Kidney epithelial cell (primary cell): Measurements from ENCODE around the gene SOX9. TPM values are rescaled to one million over a fixed set of nuclear protein-coding genes. Genes with fewer than 3 reads are reported as not detected.

ENCODE experiments used
- DNase-seq: peaks from one replicate; pipeline ENCODE4 v3.0.0-alpha.2; 2010; ENCODE audit warnings: low read depth
- H3K27me3 ChIP-seq: 2 replicates; pipeline ENCODE4 v1.6.0; 2011; ENCODE audit warnings: low read length; ENCODE audit not compliant: control insufficient read depth, insufficient read depth
- H3K36me3 ChIP-seq: 2 replicates; pipeline ENCODE4 v1.5.1; 2011; ENCODE audit warnings: low read length; ENCODE audit not compliant: control insufficient read depth, insufficient read depth
- H3K4me3 ChIP-seq: 2 replicates; pipeline ENCODE4 v1.5.1; 2011; ENCODE audit warnings: low read depth, mild to moderate bottlenecking, control low read depth, low read length
- total RNA-seq: library from RNA; depleted of rRNA; stranded (reverse); fragments of >200 nt; gene quantifications from 2 replicates; pipeline ENCODE4 v1.2.3, GENCODE V29; 2015
- TF ChIP-seq, protein P1 (sequence below): IDR thresholded peaks from 2 replicates; pipeline ENCODE4 v1.5.1; 2011; ENCODE audit warnings: mild to moderate bottlenecking, moderate library complexity, low read length, control low read depth, inconsistent platforms; ENCODE audit not compliant: insufficient read depth, poor library complexity, severe bottlenecking

SOX9 gene
- total RNA-seq, 1 donor from 2014 or later, result 65.9 TPM

DNA sequence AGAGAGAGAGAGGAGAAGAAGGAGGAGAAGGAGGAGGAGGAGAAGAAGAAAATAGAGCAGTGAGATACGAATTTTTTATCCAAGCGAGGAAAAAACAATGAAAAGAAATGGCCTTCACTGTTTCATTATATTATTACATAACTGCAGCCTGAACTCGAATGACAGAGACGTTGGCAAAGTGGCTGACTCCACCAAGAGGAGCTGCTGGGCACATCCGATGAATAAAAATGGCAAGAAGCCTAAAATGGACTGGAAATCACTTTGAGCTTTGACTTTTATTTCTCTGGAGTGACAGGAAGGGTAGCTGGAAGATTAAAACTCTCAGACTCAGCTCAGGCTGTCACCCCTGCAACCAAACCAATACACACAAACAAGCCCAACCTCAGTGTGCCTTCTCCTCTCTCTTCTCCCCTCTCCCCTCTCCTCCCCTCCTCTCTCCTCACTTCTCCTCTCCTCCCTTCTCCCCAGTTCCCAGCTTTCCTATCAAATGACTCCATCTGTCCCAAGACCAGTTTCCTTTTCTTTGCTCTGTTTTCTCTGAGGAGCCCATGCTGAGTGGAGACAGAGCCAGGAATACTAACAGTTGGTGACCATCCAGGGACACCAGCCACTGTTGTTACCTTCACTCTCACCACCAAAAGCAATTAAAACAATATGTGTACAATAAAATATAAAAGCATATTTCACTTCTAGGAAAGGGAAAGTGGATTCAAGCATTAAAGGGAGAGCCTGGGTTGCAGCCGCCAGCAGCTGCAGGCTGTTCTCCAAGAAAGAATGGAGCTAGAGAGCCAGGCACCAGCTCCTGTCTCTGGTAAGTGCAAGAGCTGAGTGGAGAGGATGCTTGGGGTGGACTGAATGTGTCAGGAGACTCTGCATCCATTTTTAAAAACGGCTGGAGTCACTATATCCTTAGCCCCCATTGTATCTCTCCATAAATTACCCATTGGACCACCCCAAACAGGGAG, 51.2 kb downstream of the SOX9 start:
- TF ChIP-seq, protein P1, sequence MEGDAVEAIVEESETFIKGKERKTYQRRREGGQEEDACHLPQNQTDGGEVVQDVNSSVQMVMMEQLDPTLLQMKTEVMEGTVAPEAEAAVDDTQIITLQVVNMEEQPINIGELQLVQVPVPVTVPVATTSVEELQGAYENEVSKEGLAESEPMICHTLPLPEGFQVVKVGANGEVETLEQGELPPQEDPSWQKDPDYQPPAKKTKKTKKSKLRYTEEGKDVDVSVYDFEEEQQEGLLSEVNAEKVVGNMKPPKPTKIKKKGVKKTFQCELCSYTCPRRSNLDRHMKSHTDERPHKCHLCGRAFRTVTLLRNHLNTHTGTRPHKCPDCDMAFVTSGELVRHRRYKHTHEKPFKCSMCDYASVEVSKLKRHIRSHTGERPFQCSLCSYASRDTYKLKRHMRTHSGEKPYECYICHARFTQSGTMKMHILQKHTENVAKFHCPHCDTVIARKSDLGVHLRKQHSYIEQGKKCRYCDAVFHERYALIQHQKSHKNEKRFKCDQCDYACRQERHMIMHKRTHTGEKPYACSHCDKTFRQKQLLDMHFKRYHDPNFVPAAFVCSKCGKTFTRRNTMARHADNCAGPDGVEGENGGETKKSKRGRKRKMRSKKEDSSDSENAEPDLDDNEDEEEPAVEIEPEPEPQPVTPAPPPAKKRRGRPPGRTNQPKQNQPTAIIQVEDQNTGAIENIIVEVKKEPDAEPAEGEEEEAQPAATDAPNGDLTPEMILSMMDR, result no peak
- H3K4me3 ChIP-seq, result no peak overlapping the region
- DNase-seq, result no peak
- H3K27me3 ChIP-seq, result no peaks in the 10 kb centered on the region
- H3K36me3 ChIP-seq, result no peaks in the 10 kb centered on the region

DNA sequence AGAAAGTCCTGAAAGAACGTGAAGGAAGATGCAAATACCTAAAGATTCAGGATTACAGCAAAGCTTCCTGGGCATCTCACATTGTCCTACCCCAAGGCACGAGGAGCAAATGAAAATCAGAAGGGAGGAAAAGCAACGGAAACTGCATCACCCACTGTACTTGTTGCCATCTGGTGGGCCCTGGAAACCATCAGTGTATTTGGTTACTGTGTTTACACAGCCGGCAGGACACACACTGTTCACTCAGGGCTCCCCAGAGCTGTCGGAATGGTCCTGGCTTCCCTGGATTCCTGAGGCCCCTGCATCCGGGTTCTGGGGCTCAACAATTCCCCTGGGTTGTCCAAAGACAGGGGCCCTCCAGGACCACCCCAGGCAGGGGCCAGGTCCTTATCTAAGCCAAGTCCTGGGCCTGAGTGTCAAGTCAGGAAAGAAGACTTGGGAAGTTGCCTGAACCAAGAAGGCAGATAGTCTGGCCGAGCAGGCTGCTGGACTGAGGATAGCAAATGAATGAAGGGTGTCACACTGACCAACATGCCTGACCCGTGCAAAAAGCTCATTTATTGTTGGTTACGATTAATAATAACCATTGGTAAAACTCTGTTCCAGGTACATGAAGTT, 52.8 kb downstream of the SOX9 start:
- TF ChIP-seq, protein P1, result no peak
- DNase-seq, result no peak
- no peaks in the 10 kb centered on the region for H3K27me3 ChIP-seq
- H3K4me3 ChIP-seq, result no peak overlapping the region
- no peaks in the 10 kb centered on the region for H3K36me3 ChIP-seq

DNA sequence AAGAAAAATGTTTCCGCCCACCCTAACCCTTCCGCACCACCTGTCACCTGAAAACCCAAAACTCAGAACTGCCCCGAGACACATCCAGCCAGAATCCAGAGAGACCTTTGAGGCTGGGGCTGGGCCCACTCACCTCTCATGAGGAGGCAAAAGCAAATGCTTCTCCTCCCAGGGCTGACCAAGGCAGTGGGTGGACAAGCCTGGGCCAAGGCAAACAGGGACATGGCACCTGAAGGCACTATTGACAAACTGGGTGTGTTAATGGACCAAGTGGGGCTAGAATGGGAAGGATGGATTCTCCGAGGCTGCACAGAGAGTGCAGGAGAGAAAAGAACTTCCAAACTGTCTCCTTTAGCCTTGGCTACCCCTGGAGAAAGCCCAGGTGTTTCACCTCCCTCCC, 54.4 kb downstream of the SOX9 start:
- Histone ChIP-seq H3K27me3 (no peaks in the 10 kb centered on the region), H3K36me3 (no peaks in the 10 kb centered on the region), H3K4me3 (no peak overlapping the region)
- TF ChIP-seq, protein P1, result no peak
- no peak for DNase-seq
